Measurements from ENCODE around the gene PALM.
A peak's percentile ranks its signal among the peaks of the same experiment; 100 is the strongest.
"Not testable (repeated sequence)": the region's sequence is repeated elsewhere in the genome, so short reads cannot be mapped to it uniquely, and the experiment has no call there.

Gene PALM

GRCh38 chr19:662962-663681 is 45.6 kb upstream of the PALM start, which contains the start of gene RNF126:
RNF126 (minus strand) TSS chr19:663214; CDS start chr19:663121, 93 bp downstream.
- peaks cover 18% of the 10 kb centered on the region for H3K4me1 ChIP-seq (ENCODE audit: insufficient read depth, poor library complexity, severe bottlenecking)
- ATAC-seq (ENCODE audit: low read depth): peak; percentile 40
- H3K36me3 ChIP-seq (ENCODE audit: low read depth): peaks cover 20% of the 10 kb centered on the region
- peak within 1 kb of the TSS; percentile 99 for H3K4me3 ChIP-seq (ENCODE audit: severe bottlenecking)
- H3K27ac ChIP-seq (ENCODE audit: poor library complexity, severe bottlenecking): peak within 1 kb of the TSS; percentile 86
- no peaks in the 10 kb centered on the region for H3K9me3 ChIP-seq (ENCODE audit: severe bottlenecking)
- no peak for TF ChIP-seq CTCF (IDR thresholded peaks at IDR 0.05; ENCODE audit: poor library complexity, severe bottlenecking)
- no peak for DNase-seq (ENCODE audit: low spot score)
- no peaks in the 10 kb centered on the region for H3K27me3 ChIP-seq (ENCODE audit: insufficient read depth, poor library complexity, severe bottlenecking)

GRCh38 chr19:663682-664117 is 45.0 kb upstream of the PALM start:
- no peak for ATAC-seq (ENCODE audit: low read depth)
- Histone ChIP-seq H3K27ac (ENCODE audit: poor library complexity, severe bottlenecking) (peak overlapping the region; percentile 86), H3K9me3 (ENCODE audit: severe bottlenecking) (no peaks in the 10 kb centered on the region), H3K36me3 (ENCODE audit: low read depth) (peaks cover 14% of the 10 kb centered on the region), H3K4me1 (ENCODE audit: insufficient read depth, poor library complexity, severe bottlenecking) (peaks cover 18% of the 10 kb centered on the region), H3K27me3 (ENCODE audit: insufficient read depth, poor library complexity, severe bottlenecking) (no peaks in the 10 kb centered on the region), H3K4me3 (ENCODE audit: severe bottlenecking) (peak overlapping the region; percentile 99)
- no peak for TF ChIP-seq CTCF (IDR thresholded peaks at IDR 0.05; ENCODE audit: poor library complexity, severe bottlenecking)
- no peak for DNase-seq (ENCODE audit: low spot score)

- Histone ChIP-seq H3K36me3 (ENCODE audit: low read depth) (peaks cover 5% of the 10 kb centered on the region), H3K9me3 (ENCODE audit: severe bottlenecking) (no peaks in the 10 kb centered on the region), H3K27me3 (ENCODE audit: insufficient read depth, poor library complexity, severe bottlenecking) (no peaks in the 10 kb centered on the region), H3K4me1 (ENCODE audit: insufficient read depth, poor library complexity, severe bottlenecking) (peaks cover 10% of the 10 kb centered on the region), H3K27ac (ENCODE audit: poor library complexity, severe bottlenecking) (no peak overlapping the region), H3K4me3 (ENCODE audit: severe bottlenecking) (no peak overlapping the region)
- no peak for DNase-seq (ENCODE audit: low spot score)
- ATAC-seq (ENCODE audit: low read depth): peak; percentile 24; the same call in 2 of the 3 replicates
- peak; percentile 88 for TF ChIP-seq CTCF (IDR thresholded peaks at IDR 0.05; ENCODE audit: poor library complexity, severe bottlenecking)
These were observed 43.8 kb upstream of the PALM start for GRCh38 chr19:664913-665443.

- not testable (repeated sequence) for H3K27ac ChIP-seq (ENCODE audit: poor library complexity, severe bottlenecking); ATAC-seq (ENCODE audit: low read depth)
These were observed 41.7 kb upstream of the PALM start for GRCh38 chr19:666985-667573.

GRCh38 chr19:668675-669434 is 39.9 kb upstream of the PALM start:
- DNase-seq (ENCODE audit: low spot score); H3K27me3 ChIP-seq (ENCODE audit: insufficient read depth, poor library complexity, severe bottlenecking); H3K4me3 ChIP-seq (ENCODE audit: severe bottlenecking); H3K36me3 ChIP-seq (ENCODE audit: low read depth); H3K9me3 ChIP-seq (ENCODE audit: severe bottlenecking); ATAC-seq (ENCODE audit: low read depth); H3K27ac ChIP-seq (ENCODE audit: poor library complexity, severe bottlenecking); H3K4me1 ChIP-seq (ENCODE audit: insufficient read depth, poor library complexity, severe bottlenecking): not testable (repeated sequence)

More at GRCh38 chr19:666985-667573, 41.7 kb upstream of the PALM start:
- not testable (repeated sequence) for H3K9me3 ChIP-seq (ENCODE audit: severe bottlenecking); DNase-seq (ENCODE audit: low spot score); H3K4me1 ChIP-seq (ENCODE audit: insufficient read depth, poor library complexity, severe bottlenecking); H3K4me3 ChIP-seq (ENCODE audit: severe bottlenecking); H3K36me3 ChIP-seq (ENCODE audit: low read depth); H3K27me3 ChIP-seq (ENCODE audit: insufficient read depth, poor library complexity, severe bottlenecking)
